Neuronal stem cell (in vitro differentiated cells): ENCODE results near the gene THBS1.

ENCODE experiments used
- DNase-seq: peaks from one replicate; pipeline ENCODE4 v3.0.0-alpha.2; 2013; ENCODE audit warnings: low spot score
- H2AFZ ChIP-seq: one replicate; pipeline ENCODE4 v1.6.1; 2013; ENCODE audit warnings: mild to moderate bottlenecking, low read length, inconsistent platforms
- H2AK5ac ChIP-seq: 2 replicates; pipeline ENCODE4 v1.6.1; 2013; ENCODE audit warnings: low read depth, mild to moderate bottlenecking, inconsistent platforms, low read length, moderate library complexity, mixed read lengths
- H2BK120ac ChIP-seq: 2 replicates; pipeline ENCODE4 v1.6.1; 2013; ENCODE audit warnings: low read depth, mild to moderate bottlenecking, inconsistent platforms, low read length, moderate library complexity, mixed read lengths
- H2BK12ac ChIP-seq: one replicate; pipeline ENCODE4 v1.6.1; 2013; ENCODE audit warnings: low read length, inconsistent platforms
- H2BK15ac ChIP-seq: 2 replicates; pipeline ENCODE4 v1.6.1; 2013; ENCODE audit warnings: mild to moderate bottlenecking, low read length, inconsistent platforms, mixed read lengths
- H2BK5ac ChIP-seq: one replicate; pipeline ENCODE4 v1.6.1; 2013; ENCODE audit warnings: inconsistent platforms, mild to moderate bottlenecking, low read length, moderate library complexity
- H3K14ac ChIP-seq: one replicate; pipeline ENCODE4 v1.6.1; 2013; ENCODE audit warnings: low read length, inconsistent platforms
- H3K18ac ChIP-seq: 2 replicates; pipeline ENCODE4 v1.6.1; 2013; ENCODE audit warnings: low read length, inconsistent platforms
- H3K23ac ChIP-seq: 2 replicates; pipeline ENCODE4 v1.6.1; 2013; ENCODE audit warnings: low read depth, mild to moderate bottlenecking, mixed read lengths, low read length, inconsistent platforms; ENCODE audit not compliant: poor library complexity
- H3K27ac ChIP-seq: replicated peaks from 3 replicates; pipeline ENCODE4 v1.5.1; 2013; ENCODE audit warnings: low read length, inconsistent platforms
- H3K27me3 ChIP-seq, 3 experiments: 2 replicates each; pipeline ENCODE4 v1.6.1; 2013; ENCODE audit warnings: low read length in 3 of 3, mild to moderate bottlenecking in 2 of 3, inconsistent platforms in 1 of 3, low read depth in 1 of 3, mixed read lengths in 1 of 3, moderate library complexity in 1 of 3; ENCODE audit not compliant: control insufficient read depth in 3 of 3, insufficient read depth in 3 of 3
- H3K36me3 ChIP-seq, 2 donors: replicated peaks in 1 of 2; 2 replicates each; pipeline ENCODE4 v1.6.1; 2013; ENCODE audit warnings: low read length in 2 of 2; ENCODE audit not compliant: control insufficient read depth in 2 of 2, insufficient read depth in 2 of 2
- H3K4ac ChIP-seq: 2 replicates; pipeline ENCODE4 v1.6.1; 2013; ENCODE audit warnings: inconsistent platforms, mild to moderate bottlenecking, low read length, moderate library complexity
- H3K4me1 ChIP-seq, 2 donors: 1 replicate in 1 of 2; 2 replicates in 1 of 2; pipeline ENCODE4 v1.6.1; 2013; ENCODE audit warnings: low read length in 2 of 2, low read depth in 1 of 2; ENCODE audit not compliant: control insufficient read depth in 2 of 2, insufficient read depth in 1 of 2
- H3K4me2 ChIP-seq: one replicate; pipeline ENCODE4 v1.6.1; 2013; ENCODE audit warnings: mild to moderate bottlenecking, low read length, inconsistent platforms; ENCODE audit not compliant: insufficient read depth, poor library complexity, severe bottlenecking
- H3K4me3 ChIP-seq, 2 donors: 2 replicates each; pipeline ENCODE4 v1.5.1; 2013; ENCODE audit warnings: low read length in 2 of 2, mild to moderate bottlenecking in 2 of 2, inconsistent platforms in 1 of 2, moderate library complexity in 1 of 2
- H3K79me1 ChIP-seq: one replicate; pipeline ENCODE4 v1.6.1; 2013; ENCODE audit warnings: low read depth, mild to moderate bottlenecking, inconsistent platforms, low read length, moderate library complexity
- H3K9ac ChIP-seq: one replicate; pipeline ENCODE4 v1.6.1; 2013; ENCODE audit warnings: mild to moderate bottlenecking, low read depth, low read length, inconsistent platforms; ENCODE audit not compliant: poor library complexity
- H3K9me3 ChIP-seq, 2 donors: replicated peaks in 1 of 2; 2 replicates each; pipeline versions ENCODE3 to v1.6.1; 2013; ENCODE audit warnings: low read length in 2 of 2, mild to moderate bottlenecking in 2 of 2, inconsistent platforms in 1 of 2, low read depth in 1 of 2, mixed read lengths in 1 of 2, moderate library complexity in 1 of 2; ENCODE audit not compliant: control insufficient read depth in 2 of 2, insufficient read depth in 1 of 2
- H4K8ac ChIP-seq: one replicate; pipeline ENCODE4 v1.6.1; 2013; ENCODE audit warnings: low read depth, mild to moderate bottlenecking, inconsistent platforms, low read length, moderate library complexity
- H4K91ac ChIP-seq: one replicate; pipeline ENCODE4 v1.6.1; 2013; ENCODE audit warnings: low read length, low read depth, mild to moderate bottlenecking, inconsistent platforms; ENCODE audit not compliant: poor library complexity
- WGBS, 2 donors: extraction: QIAGEN DNeasy Blood & Tissue Kit; methylation state at CpG; one replicate each; pipeline ENCODE4 v1.1.7; 2013; ENCODE audit warnings: missing lambda C conversion rate in 2 of 2, mixed read lengths in 1 of 2; ENCODE audit not compliant: insufficient read length in 2 of 2, insufficient replicate concordance in 1 of 2; ENCODE audit errors: extremely low coverage in 2 of 2; 5-methylcytosine and 5-hydroxymethylcytosine counted together

Gene THBS1

GRCh38 chr15:39591141-39591895 lies 10.4 kb downstream of the THBS1 start:
- H3K36me3 ChIP-seq, result peaks cover 52 to 100% of the 10 kb centered on the region in 2 donors
- H2BK12ac ChIP-seq, result no peak overlapping the region
- H3K27me3 ChIP-seq, result no peaks in the 10 kb centered on the region
- H3K27ac ChIP-seq, result no peak overlapping the region
- no peak overlapping the region for H3K18ac ChIP-seq
- H3K79me1 ChIP-seq, result no peaks in the 10 kb centered on the region
- no peak overlapping the region for H2BK5ac ChIP-seq
- no peak overlapping the region for H2AFZ ChIP-seq
- no peaks in the 10 kb centered on the region for H3K9me3 ChIP-seq
- peaks cover 0 to 2% of the 10 kb centered on the region in 2 donors for H3K4me1 ChIP-seq
- H3K4me3 ChIP-seq, result no peak overlapping the region
- H2BK120ac ChIP-seq, result no peak overlapping the region
- H3K9ac ChIP-seq, result no peak overlapping the region
- H3K4ac ChIP-seq, result no peak overlapping the region
- no peak overlapping the region for H4K91ac ChIP-seq
- no peak overlapping the region for H4K8ac ChIP-seq
- H3K14ac ChIP-seq, result no peak overlapping the region
- H2BK15ac ChIP-seq, result no peak overlapping the region
- WGBS, 2 donors, result no CpG with 5 or more reads among the region's 11 CpGs
- H3K4me2 ChIP-seq, result no peak overlapping the region
- H2AK5ac ChIP-seq, result no peak overlapping the region
- no peak for DNase-seq
- H3K23ac ChIP-seq, result no peak overlapping the region

- Histone ChIP-seq H3K27ac (no peak overlapping the region), H4K91ac (no peak overlapping the region), H3K9me3 (no peaks in the 10 kb centered on the region)
Measured at GRCh38 chr15:39591896-39592315, 11.0 kb downstream of the THBS1 start.

GRCh38 chr15:39592500-39592899 lies 11.6 kb downstream of the THBS1 start:
- H2BK15ac ChIP-seq, result no peak overlapping the region
- H3K79me1 ChIP-seq, result no peaks in the 10 kb centered on the region
- H3K36me3 ChIP-seq, result peaks cover 44 to 100% of the 10 kb centered on the region in 2 donors
- H3K9me3 ChIP-seq, result no peaks in the 10 kb centered on the region
- peaks cover 0 to 2% of the 10 kb centered on the region in 2 donors for H3K4me1 ChIP-seq
- H2BK120ac ChIP-seq, result no peak overlapping the region
- no CpG with 5 or more reads among the region's 6 CpGs for WGBS, 2 donors
- no peak overlapping the region for H2BK5ac ChIP-seq
- H3K14ac ChIP-seq, result no peak overlapping the region
- no peak overlapping the region for H4K91ac ChIP-seq
- DNase-seq, result no peak
- H3K27ac ChIP-seq, result no peak overlapping the region
- no peak overlapping the region for H3K18ac ChIP-seq
- no peak overlapping the region for H3K9ac ChIP-seq
- H2AK5ac ChIP-seq, result no peak overlapping the region
- H3K4ac ChIP-seq, result no peak overlapping the region
- H2AFZ ChIP-seq, result no peak overlapping the region
- H4K8ac ChIP-seq, result no peak overlapping the region
- no peak overlapping the region for H3K4me2 ChIP-seq
- no peaks in the 10 kb centered on the region for H3K27me3 ChIP-seq
- H2BK12ac ChIP-seq, result no peak overlapping the region
- no peak overlapping the region for H3K23ac ChIP-seq
- no peak overlapping the region for H3K4me3 ChIP-seq

More at GRCh38 chr15:39591896-39592315, 11.0 kb downstream of the THBS1 start:
- Histone ChIP-seq H4K8ac (no peak overlapping the region), H3K18ac (no peak overlapping the region), H3K4me3 (no peak overlapping the region), H2BK5ac (no peak overlapping the region), H3K4me2 (no peak overlapping the region), H3K36me3 (peaks cover 48 to 100% of the 10 kb centered on the region in 2 donors), H3K4me1 (peaks cover 0 to 2% of the 10 kb centered on the region in 2 donors), H2BK120ac (no peak overlapping the region), H2BK12ac (no peak overlapping the region), H2BK15ac (no peak overlapping the region), H3K9ac (no peak overlapping the region), H3K4ac (no peak overlapping the region), H2AFZ (no peak overlapping the region), H3K79me1 (no peaks in the 10 kb centered on the region), H2AK5ac (no peak overlapping the region), H3K14ac (no peak overlapping the region), H3K27me3 (no peaks in the 10 kb centered on the region), H3K23ac (no peak overlapping the region)
- DNase-seq, result no peak
- WGBS, 2 donors, result no CpG with 5 or more reads among the region's 2 CpGs

- no peak overlapping the region for H2BK15ac ChIP-seq
- H4K91ac ChIP-seq, result no peak overlapping the region
- no peaks in the 10 kb centered on the region for H3K9me3 ChIP-seq
- no peak overlapping the region for H3K4me2 ChIP-seq
- no peak overlapping the region for H2AFZ ChIP-seq
- H3K4ac ChIP-seq, result no peak overlapping the region
- no peak overlapping the region for H3K9ac ChIP-seq
- H3K18ac ChIP-seq, result no peak overlapping the region
- H2BK5ac ChIP-seq, result no peak overlapping the region
- no peak overlapping the region for H3K14ac ChIP-seq
- H2BK120ac ChIP-seq, result no peak overlapping the region
- H3K27me3 ChIP-seq, result no peaks in the 10 kb centered on the region
- H3K4me1 ChIP-seq, result peaks cover 0 to 2% of the 10 kb centered on the region in 2 donors
- H3K79me1 ChIP-seq, result no peaks in the 10 kb centered on the region
- H2AK5ac ChIP-seq, result no peak overlapping the region
- H3K27ac ChIP-seq, result no peak overlapping the region
- no peak overlapping the region for H2BK12ac ChIP-seq
- no peak overlapping the region for H3K4me3 ChIP-seq
- no peak overlapping the region for H3K23ac ChIP-seq
- WGBS, 2 donors, result no CpG with 5 or more reads among the region's 15 CpGs
- H3K36me3 ChIP-seq, result peaks cover 40 to 100% of the 10 kb centered on the region in 2 donors
- no peak overlapping the region for H4K8ac ChIP-seq
- DNase-seq, result no peak
Measured at GRCh38 chr15:39593071-39593655, 12.3 kb downstream of the THBS1 start.
